GM18519 (cell line): ENCODE results near the gene CADPS2.

Source experiments
- ATAC-seq: cut with Tn5 transposase; IDR thresholded peaks from one replicate; pipeline ENCODE4 v1.9.1; 2021; ENCODE audit warnings: mild to moderate bottlenecking, moderate library complexity; ENCODE audit not compliant: unreplicated experiment, low FRiP score

CADPS2 gene

GRCh38 chr7:122549578-122549977 lies 336.7 kb downstream of the CADPS2 start:
- no peak for ATAC-seq

- ATAC-seq, result no peak
Observed at GRCh38 chr7:122546496-122546895, 339.8 kb downstream of the CADPS2 start.

- peak; percentile 98 for ATAC-seq
Observed at GRCh38 chr7:122544463-122544862, 341.8 kb downstream of the CADPS2 start.

- ATAC-seq, result no peak
Observed at GRCh38 chr7:122543891-122544290, 342.4 kb downstream of the CADPS2 start.

- no peak for ATAC-seq
Observed at GRCh38 chr7:122543166-122543565, 343.1 kb downstream of the CADPS2 start.

GRCh38 chr7:122535086-122535485 lies 351.2 kb downstream of the CADPS2 start:
- ATAC-seq, result no peak

GRCh38 chr7:122532406-122533269 lies 353.6 kb downstream of the CADPS2 start:
- ATAC-seq, result no peak

- ATAC-seq, result no peak
Observed at GRCh38 chr7:122528879-122529481, 357.3 kb downstream of the CADPS2 start.

- ATAC-seq, result no peak
Observed at GRCh38 chr7:122525355-122525754, 360.9 kb downstream of the CADPS2 start.

GRCh38 chr7:122521767-122522166 lies 364.5 kb downstream of the CADPS2 start:
- no peak for ATAC-seq

- ATAC-seq, result no peak
Observed at GRCh38 chr7:122520971-122521555, 365.2 kb downstream of the CADPS2 start.

GRCh38 chr7:122518488-122518887 lies 367.8 kb downstream of the CADPS2 start:
- no peak for ATAC-seq

- no peak for ATAC-seq
Observed at GRCh38 chr7:122517576-122517975, 368.7 kb downstream of the CADPS2 start.

GRCh38 chr7:122515404-122515803 lies 370.9 kb downstream of the CADPS2 start:
- ATAC-seq, result no peak

- ATAC-seq, result no peak
Observed at GRCh38 chr7:122511268-122511667, 375.0 kb downstream of the CADPS2 start.

- ATAC-seq, result no peak
Observed at GRCh38 chr7:122507591-122507990, 378.7 kb downstream of the CADPS2 start.

- ATAC-seq, result no peak
Observed at GRCh38 chr7:122492007-122492406, 394.3 kb downstream of the CADPS2 start.

- ATAC-seq, result no peak
Observed at GRCh38 chr7:122488241-122488640, 398.0 kb downstream of the CADPS2 start.

- ATAC-seq, result no peak
Observed at GRCh38 chr7:122487131-122487530, 399.1 kb downstream of the CADPS2 start.

- no peak for ATAC-seq
Observed at GRCh38 chr7:122485856-122486255, 400.4 kb downstream of the CADPS2 start.

- no peak for ATAC-seq
Observed at GRCh38 chr7:122482212-122482611, 404.0 kb downstream of the CADPS2 start.

GRCh38 chr7:122470859-122471258 lies 415.4 kb downstream of the CADPS2 start:
- ATAC-seq, result no peak
